Neuron (in vitro differentiated cells): ENCODE data around the gene RNF32.

Experiments used
- H2AFZ ChIP-seq: one replicate; pipeline ENCODE4 v1.6.1; 2013; ENCODE audit warnings: low read depth, mild to moderate bottlenecking, inconsistent platforms, low read length, moderate library complexity
- H3K27me3 ChIP-seq: one replicate; pipeline ENCODE4 v1.6.1; 2013; ENCODE audit warnings: low read length; ENCODE audit not compliant: insufficient read depth
- H3K36me3 ChIP-seq: one replicate; pipeline ENCODE4 v1.6.1; 2013; ENCODE audit warnings: low read length; ENCODE audit not compliant: insufficient read depth
- H3K4me1 ChIP-seq: one replicate; pipeline ENCODE4 v1.6.1; 2013; ENCODE audit warnings: low read length; ENCODE audit not compliant: insufficient read depth
- H3K4me3 ChIP-seq: 2 replicates; pipeline ENCODE4 v1.5.1; 2013; ENCODE audit warnings: mild to moderate bottlenecking, low read length, moderate library complexity
- H3K9me3 ChIP-seq: one replicate; pipeline ENCODE4 v1.6.1; 2013; ENCODE audit warnings: low read length

RNF32 gene

DNA sequence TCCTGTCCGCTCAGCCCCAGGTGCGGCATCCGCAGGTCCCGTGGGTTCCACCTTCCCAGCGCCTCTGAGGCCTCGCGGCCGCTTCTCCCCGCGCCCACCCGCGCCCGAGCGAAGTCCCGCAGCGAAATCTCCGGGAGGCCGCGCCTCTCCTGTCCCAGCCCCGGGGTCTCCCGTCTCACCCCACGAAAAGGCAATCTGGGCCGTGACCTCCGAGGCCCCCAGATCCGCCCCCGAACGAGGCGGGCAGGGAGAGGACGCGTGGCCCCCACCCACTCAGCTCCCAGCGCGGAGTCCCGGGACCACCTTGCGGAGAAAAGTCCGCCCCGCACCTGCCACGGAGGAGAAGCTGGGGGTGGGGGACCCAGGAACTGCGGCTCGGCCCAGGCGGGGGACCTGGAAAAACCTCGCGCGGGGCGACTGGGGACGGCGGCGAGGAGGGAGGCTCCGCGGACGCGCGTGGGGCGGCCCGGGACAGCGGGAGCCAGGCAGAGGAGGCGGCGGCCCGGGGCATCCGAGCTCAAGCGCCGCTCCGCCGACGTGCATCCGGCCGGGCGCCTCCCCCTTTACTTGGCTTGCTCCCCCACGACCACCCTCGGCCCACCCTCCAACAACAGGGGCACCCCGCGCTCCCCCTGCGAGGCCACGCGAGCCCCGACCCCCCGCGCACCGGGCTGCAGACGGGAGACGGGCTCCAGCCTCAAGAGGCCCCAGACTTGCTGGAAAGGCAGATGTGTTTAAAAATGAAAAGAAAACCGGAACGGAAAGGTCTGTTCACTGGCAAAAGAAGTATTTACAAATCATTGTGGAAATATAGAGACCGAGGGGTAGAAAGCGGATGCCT is 33.0 kb upstream of the RNF32 start:
- no peaks in the 10 kb centered on the region for H3K27me3 ChIP-seq
- H3K36me3 ChIP-seq: no peaks in the 10 kb centered on the region
- H2AFZ ChIP-seq: no peak overlapping the region
- H3K9me3 ChIP-seq: no peaks in the 10 kb centered on the region
- no peak overlapping the region for H3K4me3 ChIP-seq
- no peaks in the 10 kb centered on the region for H3K4me1 ChIP-seq

DNA sequence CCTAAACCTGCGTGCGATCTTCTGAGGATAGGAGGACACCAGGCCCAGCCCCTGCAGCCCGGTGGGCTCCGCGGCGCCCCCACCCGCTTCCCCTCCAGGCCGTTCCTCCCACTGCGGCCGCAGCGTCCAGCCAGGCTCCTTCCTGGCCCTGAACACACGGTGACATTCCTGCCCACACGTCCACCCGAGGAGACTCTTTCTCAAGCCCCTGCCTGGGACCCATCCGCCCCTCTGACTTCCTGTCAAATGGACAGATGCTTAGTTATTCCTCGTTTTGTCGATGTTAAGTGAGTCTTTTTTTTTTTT is 32.4 kb upstream of the RNF32 start:
- H3K27me3 ChIP-seq: no peaks in the 10 kb centered on the region
- H3K36me3 ChIP-seq: no peaks in the 10 kb centered on the region
- no peak overlapping the region for H2AFZ ChIP-seq
- H3K4me1 ChIP-seq: no peaks in the 10 kb centered on the region
- no peaks in the 10 kb centered on the region for H3K9me3 ChIP-seq
- no peak overlapping the region for H3K4me3 ChIP-seq

DNA sequence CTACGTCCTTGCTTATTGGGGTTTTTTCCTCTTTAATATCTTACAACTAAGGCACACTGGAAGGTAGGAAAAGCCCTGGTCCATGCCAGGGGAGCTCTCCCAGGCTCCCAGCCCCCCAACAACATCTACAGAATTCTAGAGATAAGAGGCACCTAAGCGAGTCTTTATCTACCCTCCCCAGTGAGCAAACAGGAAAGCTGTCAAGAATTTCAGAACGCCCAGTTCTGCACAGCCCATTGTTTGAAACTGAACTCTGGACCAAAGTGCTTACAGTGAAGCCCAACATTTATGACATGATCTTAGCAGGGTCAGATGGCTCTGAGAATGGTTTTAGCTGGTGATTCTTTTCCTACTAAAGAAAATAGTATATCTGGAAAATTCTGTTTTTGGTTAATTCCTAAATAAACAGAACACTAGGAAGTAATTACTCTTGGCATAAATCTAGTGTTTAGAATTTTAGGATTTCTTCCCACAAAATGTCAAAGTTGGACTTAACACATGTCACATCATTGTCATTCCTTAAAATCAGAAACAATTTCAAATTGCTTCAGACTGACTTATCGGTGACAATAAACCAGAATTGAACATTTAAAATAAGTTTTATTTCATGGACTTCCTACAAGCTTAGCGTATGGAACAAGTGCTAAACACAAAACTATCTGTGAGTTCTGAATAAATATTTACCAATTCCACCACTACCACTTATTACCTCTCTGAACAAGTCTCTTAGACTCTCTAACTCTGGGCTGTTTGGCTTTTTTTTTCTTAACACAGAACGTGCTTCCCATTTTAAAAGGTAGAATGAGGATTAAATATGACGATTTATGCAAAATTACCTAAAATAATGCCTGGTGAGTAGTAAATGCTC is 31.3 kb upstream of the RNF32 start:
- no peaks in the 10 kb centered on the region for H3K9me3 ChIP-seq
- H3K36me3 ChIP-seq: no peaks in the 10 kb centered on the region
- no peak overlapping the region for H2AFZ ChIP-seq
- no peaks in the 10 kb centered on the region for H3K27me3 ChIP-seq
- no peak overlapping the region for H3K4me3 ChIP-seq
- H3K4me1 ChIP-seq: no peaks in the 10 kb centered on the region

DNA sequence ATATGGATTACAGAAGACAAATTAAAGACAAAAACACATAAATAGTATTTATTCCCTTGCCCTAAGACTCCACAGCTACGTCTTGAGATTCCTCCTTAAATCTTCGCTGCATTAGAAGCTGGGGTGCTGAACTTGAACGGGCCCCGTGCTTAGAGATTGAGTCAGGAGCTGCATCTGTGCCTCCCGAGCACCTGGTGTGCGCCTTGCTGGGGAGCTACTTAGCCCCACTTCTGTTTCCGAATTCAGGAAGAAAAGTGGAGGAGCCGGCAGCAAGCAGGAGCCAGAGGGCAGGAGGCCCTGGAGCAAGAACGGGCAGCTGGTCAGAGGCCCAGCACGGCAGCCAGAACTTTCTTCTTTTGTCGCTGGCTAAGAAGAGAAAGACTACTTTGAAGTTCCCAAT is 30.4 kb upstream of the RNF32 start:
- Histone ChIP-seq H3K4me3 (no peak overlapping the region), H2AFZ (no peak overlapping the region), H3K36me3 (no peaks in the 10 kb centered on the region), H3K4me1 (peaks cover 7% of the 10 kb centered on the region), H3K9me3 (no peaks in the 10 kb centered on the region), H3K27me3 (no peaks in the 10 kb centered on the region)

DNA sequence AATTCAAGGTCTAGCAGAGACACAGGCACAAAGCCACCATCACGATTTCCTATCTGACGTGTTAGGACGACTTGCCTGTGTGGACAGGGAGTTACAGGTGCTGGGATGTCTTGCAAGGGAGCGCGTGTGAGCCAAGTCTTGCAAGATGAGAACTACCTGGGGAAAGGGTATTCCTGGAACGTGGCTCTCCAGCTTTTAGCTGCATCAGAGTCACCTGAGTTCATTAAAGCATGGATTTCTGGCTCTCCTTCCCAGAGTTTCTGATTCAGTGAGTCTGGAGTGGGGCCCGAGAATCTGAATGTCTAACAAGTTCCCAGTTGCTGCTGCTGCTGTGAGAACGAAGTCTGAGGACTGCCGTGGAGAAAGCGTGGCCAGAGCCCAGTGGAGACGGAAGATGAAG is 30.0 kb upstream of the RNF32 start:
- Histone ChIP-seq H3K4me3 (no peak overlapping the region), H3K27me3 (no peaks in the 10 kb centered on the region), H3K9me3 (no peaks in the 10 kb centered on the region), H3K4me1 (peaks cover 7% of the 10 kb centered on the region), H3K36me3 (no peaks in the 10 kb centered on the region), H2AFZ (no peak overlapping the region)

DNA sequence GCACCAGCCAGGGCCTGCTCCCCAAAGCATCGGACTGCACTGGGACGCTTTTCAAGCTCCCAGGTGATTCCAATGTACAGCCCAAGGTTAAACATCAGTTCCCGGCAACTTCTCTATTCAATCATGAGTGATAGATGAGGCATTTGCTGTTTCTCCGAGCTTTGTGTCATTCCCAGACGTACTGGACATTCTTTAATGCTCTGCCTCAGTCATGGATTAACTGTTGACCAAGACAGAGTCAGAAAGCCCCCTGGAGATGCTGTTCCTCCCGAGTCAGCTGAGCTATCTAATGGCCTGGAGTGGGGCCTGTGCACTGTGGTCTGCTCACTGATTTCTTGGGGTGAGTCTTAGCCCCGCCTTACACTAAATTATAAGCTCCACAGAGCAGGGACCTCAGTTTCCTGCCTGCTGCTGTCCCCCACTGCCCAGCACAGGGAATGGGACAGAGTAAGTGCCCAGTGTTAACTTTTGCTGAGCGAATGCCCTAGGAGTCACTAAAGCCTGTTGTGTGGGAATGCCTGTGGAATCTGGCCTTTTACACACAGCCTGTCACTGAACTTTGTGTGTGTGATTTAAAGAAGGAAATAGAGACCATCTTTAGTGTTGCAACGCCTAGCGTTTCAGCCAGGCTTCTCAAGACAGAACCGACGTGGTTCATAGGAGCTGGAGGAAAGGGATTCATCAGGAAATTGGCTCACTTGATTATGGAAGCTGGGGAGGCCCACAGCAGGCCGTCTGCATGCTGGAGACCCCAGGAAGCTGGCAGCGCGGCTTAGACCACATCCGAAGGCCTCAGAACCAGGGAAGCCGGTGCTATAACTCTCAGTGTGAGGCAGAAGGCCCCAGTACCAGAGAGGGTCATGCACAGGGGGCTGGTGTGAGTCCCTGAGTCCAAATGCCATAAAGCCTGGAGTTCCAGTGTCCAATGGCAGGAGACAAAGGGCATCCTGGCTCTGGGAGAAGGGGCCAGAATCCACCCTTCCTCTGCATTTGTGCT is 29.3 kb upstream of the RNF32 start:
- no peaks in the 10 kb centered on the region for H3K27me3 ChIP-seq
- H3K4me1 ChIP-seq: peaks cover 7% of the 10 kb centered on the region
- H2AFZ ChIP-seq: no peak overlapping the region
- no peaks in the 10 kb centered on the region for H3K9me3 ChIP-seq
- no peaks in the 10 kb centered on the region for H3K36me3 ChIP-seq
- H3K4me3 ChIP-seq: no peak overlapping the region

DNA sequence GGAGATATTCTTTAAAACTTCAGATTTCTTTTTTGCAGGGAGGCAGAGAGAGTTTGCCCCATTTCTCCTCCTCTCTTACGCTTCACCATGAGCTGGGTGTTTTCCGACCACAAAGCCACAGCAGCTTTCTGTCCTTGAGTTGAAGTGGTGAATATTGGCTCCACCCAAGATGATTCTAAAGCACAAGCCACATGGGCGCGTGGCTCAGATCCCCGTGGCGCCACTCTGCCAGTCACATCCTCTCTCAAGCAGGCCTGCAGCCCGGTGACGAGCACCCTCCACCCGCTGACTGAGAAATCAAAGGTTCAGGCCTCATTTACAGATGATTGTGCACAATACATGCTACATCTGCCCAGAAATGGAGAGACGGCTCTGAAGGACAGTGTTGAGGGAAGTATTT is 27.6 kb upstream of the RNF32 start:
- Histone ChIP-seq H3K27me3 (no peaks in the 10 kb centered on the region), H2AFZ (no peak overlapping the region), H3K4me1 (peaks cover 7% of the 10 kb centered on the region), H3K36me3 (no peaks in the 10 kb centered on the region), H3K4me3 (no peak overlapping the region), H3K9me3 (no peaks in the 10 kb centered on the region)

DNA sequence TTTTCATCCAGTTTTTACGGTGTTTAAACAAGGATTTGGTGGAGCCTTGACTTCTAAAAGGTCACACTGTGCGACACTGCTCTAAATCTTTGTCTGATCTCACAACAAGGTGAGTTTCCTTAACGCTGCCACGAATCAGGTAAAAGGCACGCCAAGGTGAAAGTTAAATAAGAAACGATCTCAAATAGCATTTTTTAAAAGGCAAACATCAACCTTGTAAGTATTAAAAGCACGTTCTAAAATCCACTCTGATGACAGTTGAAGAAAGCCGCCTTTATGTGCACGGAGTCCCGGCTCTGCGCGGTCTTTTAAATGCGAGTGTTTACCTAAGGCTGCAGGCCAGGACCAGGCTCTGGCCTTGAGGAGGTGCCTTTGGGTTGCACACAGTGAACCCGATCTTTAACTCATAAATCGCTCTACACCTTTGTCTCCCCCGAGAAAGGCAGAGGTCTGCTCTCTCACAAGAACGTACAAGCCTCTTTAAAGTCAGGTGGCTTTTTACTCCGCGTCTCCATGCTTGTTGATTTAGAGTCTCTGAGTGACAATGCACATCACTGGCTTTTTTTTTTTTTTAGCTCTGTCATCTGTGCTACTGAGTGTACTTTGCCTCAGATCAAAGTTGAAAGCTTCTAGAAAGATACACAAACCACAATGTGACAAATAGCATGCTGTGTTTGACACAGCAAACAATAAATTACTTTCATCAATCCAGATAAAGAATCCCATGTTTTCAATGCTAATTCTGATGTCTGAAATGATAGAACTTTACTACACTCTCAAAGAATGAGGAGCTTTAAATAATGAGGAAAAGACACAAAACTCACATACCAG is 25.9 kb upstream of the RNF32 start:
- no peak overlapping the region for H3K4me3 ChIP-seq

DNA sequence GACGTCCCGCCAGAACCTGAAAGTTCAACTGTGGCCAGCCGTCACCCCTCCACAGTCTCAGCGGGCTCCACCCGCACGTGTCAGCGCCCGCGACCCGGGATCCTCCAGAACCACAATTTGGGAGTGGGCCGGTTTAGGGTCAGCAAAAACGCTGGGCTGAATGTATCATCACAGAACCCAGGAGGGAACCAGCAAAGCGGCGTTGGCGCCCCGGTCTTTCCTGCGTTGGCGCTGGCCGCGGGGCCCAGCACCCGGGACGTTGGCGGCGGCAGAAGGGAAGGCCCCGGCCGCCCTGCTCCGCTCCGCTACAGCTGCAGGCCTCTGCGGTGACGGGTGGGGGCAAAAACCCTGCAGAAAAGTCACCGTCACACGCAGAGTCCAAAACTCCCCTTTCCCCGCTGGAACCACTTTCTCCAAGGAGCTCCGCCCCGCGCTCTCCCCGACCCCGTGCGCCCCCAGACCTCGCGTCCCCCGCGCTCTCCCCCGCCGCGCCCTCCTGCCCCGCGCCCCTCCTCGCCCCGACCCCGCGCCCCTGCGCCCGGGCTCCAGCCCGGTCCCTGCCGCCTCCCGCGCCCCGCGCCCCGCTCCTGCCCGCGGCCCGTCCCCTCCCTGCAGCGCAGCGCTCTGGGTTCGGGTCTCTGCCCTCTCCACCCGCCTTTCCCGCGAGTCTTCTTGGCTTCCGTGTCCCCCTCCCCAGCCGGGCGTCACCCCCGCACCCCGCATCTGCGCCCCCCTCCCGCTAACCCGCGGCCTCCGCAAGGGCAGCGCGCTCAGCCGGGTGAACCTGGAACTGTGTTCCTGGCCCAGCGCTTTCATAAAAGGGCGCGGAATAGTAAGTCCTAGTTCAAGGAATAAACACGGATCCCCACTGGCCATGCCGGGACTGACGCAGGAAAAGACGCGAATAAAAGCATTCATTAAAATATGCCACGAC is 24.0 kb upstream of the RNF32 start:
- Histone ChIP-seq H3K4me1 (peaks cover 21% of the 10 kb centered on the region), H3K36me3 (no peaks in the 10 kb centered on the region), H3K9me3 (peaks cover 2% of the 10 kb centered on the region), H3K4me3 (peak overlapping the region; percentile 20), H3K27me3 (no peaks in the 10 kb centered on the region), H2AFZ (no peak overlapping the region)

More for the DNA sequence above, 25.9 kb upstream of the RNF32 start:
- Histone ChIP-seq H3K36me3 (no peaks in the 10 kb centered on the region), H3K27me3 (no peaks in the 10 kb centered on the region), H2AFZ (no peak overlapping the region), H3K9me3 (no peaks in the 10 kb centered on the region), H3K4me1 (peaks cover 11% of the 10 kb centered on the region)

DNA sequence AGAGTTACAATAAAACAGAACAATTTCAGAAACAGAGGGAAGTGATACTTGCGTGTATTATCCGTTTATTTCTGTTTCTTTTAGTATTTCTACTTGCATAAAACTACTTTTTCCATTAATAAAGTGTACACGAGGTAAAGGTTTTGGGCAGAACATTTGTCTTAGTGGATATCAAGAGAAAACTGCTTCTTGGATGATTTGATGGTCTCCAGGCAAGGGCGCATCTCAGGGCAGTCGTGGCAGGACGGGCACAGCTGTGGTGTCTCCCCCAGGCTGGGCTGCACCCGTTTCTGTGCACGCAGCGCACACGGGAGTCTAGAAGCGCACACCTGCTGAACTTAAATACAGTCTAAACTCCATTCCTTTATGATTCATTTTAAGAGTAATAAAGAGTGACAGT is 23.4 kb upstream of the RNF32 start:
- Histone ChIP-seq H3K4me3 (no peak overlapping the region), H3K27me3 (no peaks in the 10 kb centered on the region)

DNA sequence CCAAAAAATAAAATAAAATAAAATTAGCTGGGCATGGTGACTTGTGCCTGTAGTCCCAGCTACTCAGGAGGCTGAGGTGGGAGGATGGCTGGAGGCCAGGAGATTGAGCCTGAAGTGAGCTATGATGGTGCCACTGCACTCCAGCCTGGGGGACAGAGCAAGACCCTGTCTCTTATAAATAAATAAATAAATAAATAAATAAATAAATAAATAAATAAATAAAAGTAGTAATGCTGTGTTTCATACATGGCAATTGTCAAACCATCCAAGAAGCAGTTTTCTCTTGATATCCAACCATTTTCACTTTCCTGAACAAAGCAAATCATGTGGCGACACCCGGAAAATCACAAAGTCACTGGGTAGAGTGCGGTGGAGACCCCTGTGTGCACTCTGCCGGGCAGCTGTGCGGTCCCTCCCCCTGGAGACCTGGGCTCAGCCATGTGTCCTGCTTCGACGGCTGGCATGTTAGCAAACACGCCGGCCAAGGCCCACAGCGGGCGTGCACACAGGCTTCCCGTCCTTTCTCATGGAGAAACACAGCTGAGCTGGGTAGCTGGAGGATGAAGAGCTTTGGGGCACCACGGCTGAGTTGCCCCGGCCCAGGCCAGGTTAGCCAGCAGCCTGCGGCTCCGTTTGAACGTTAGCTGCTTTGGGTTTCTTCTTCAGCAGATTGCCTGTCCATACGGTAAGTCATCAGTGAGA is 22.3 kb upstream of the RNF32 start:
- H3K27me3 ChIP-seq: no peaks in the 10 kb centered on the region
- peaks cover 21% of the 10 kb centered on the region for H3K4me1 ChIP-seq
- no peak overlapping the region for H2AFZ ChIP-seq
- peaks cover 2% of the 10 kb centered on the region for H3K9me3 ChIP-seq
- no peaks in the 10 kb centered on the region for H3K36me3 ChIP-seq
- H3K4me3 ChIP-seq: no peak overlapping the region

More for the DNA sequence above, 23.4 kb upstream of the RNF32 start:
- H2AFZ ChIP-seq: no peak overlapping the region
- no peaks in the 10 kb centered on the region for H3K36me3 ChIP-seq
- H3K9me3 ChIP-seq: peaks cover 2% of the 10 kb centered on the region
- H3K4me1 ChIP-seq: peaks cover 21% of the 10 kb centered on the region
